Kidney (tissue), 14 donors: ENCODE measurements around the gene LGALS7B. TPM values are rescaled to one million over a fixed set of nuclear protein-coding genes. Genes with fewer than 3 reads are reported as not detected.
A peak's percentile ranks its signal among the peaks of the same experiment; 100 is the strongest.

Experiments used
- DNase-seq, 5 donors: peaks; one replicate each; pipeline ENCODE4 v3.0.0-alpha.2; 2013 to 2020
- FAIRE-seq: peaks from 2 replicates; lab custom pipeline; 2012; peaks lifted over from hg19 to GRCh38; lab: Jason Lieb, UNC
- H3K27ac ChIP-seq, 2 donors: one replicate each; pipeline ENCODE4 v1.7.0; 2013; ENCODE audit warnings: low read depth in 2 of 2, low read length in 2 of 2, inconsistent platforms in 1 of 2
- H3K27me3 ChIP-seq: one replicate; pipeline ENCODE4 v1.7.1; 2013; ENCODE audit warnings: low read length, inconsistent platforms; ENCODE audit not compliant: control insufficient read depth, insufficient read depth
- H3K36me3 ChIP-seq, 3 donors: one replicate each; pipeline versions ENCODE4 v1.7.0 to v1.7.1; 2013; ENCODE audit warnings: low read length in 3 of 3, control low read depth in 1 of 3, inconsistent platforms in 1 of 3; ENCODE audit not compliant: insufficient read depth in 3 of 3, control insufficient read depth in 2 of 3
- H3K4me1 ChIP-seq, 3 donors: one replicate each; pipeline versions ENCODE4 v1.7.0 to v1.7.1; 2013; ENCODE audit warnings: low read length in 3 of 3, inconsistent platforms in 1 of 3, low read depth in 1 of 3; ENCODE audit not compliant: control insufficient read depth in 2 of 3, insufficient read depth in 2 of 3
- H3K4me3 ChIP-seq, 3 donors: one replicate each; pipeline versions ENCODE4 v1.7.0 to v1.8.1; 2013; ENCODE audit warnings: low read length in 3 of 3, control low read depth in 1 of 3, inconsistent platforms in 1 of 3
- H3K9ac ChIP-seq, 3 donors: one replicate each; pipeline versions ENCODE4 v1.7.0 to v1.7.1; 2013; ENCODE audit warnings: low read length in 3 of 3, control low read depth in 1 of 3, inconsistent platforms in 1 of 3
- H3K9me3 ChIP-seq, 3 donors: one replicate each; pipeline versions ENCODE4 v1.7.0 to v1.7.1; 2013; ENCODE audit warnings: low read length in 3 of 3, control low read depth in 1 of 3, inconsistent platforms in 1 of 3; ENCODE audit not compliant: control insufficient read depth in 2 of 3, insufficient read depth in 1 of 3
- intact Hi-C: fragments of 100-400 bp; cut with DNase I; formaldehyde crosslinking; loops from one replicate; pipeline ENCODE4 v1.11.1; 2022
- polyA plus RNA-seq: library from polyadenylated mRNA; stranded (reverse); fragments of 350-450 nt; fragmentation: Illumina TruSeq; extraction: RNeasy Lipid Tissue Mini Kit (QIAGEN cat#74804); gene quantifications from one replicate; pipeline ENCODE4 v1.2.3, GENCODE V29; 2014; ENCODE audit warnings: low read depth, low replicate concordance; ENCODE audit not compliant: insufficient read depth
- total RNA-seq: library from RNA; stranded (reverse); fragmentation: NEBNext Ultra II Directional; extraction: Animal tissue kit (Norgen Biotek cat#: 25700); gene quantifications from one replicate; pipeline ENCODE4 v1.2.1, GENCODE V29; 2021
- TF ChIP-seq, protein P1 (sequence below): IDR thresholded peaks from 3 replicates; pipeline ENCODE4 v1.5.1; 2012; ENCODE audit warnings: mild to moderate bottlenecking, moderate library complexity, borderline replicate concordance; ENCODE audit not compliant: insufficient read depth; ENCODE audit errors: extremely low read depth
- donor health status: control.
- donor health status: control.
- donor health status: control.
- donor health status: control.
- donor health status: control.
- donor health status: DM: yes; HTN: yes; CAD: no.
- donor health status: Normal renal cell carcinoma (clear cell type).

LGALS7B gene
- total and polyA plus RNA-seq, 2 donors from 2014 or later, result 3.7 TPM; not detected in 1

DNA sequence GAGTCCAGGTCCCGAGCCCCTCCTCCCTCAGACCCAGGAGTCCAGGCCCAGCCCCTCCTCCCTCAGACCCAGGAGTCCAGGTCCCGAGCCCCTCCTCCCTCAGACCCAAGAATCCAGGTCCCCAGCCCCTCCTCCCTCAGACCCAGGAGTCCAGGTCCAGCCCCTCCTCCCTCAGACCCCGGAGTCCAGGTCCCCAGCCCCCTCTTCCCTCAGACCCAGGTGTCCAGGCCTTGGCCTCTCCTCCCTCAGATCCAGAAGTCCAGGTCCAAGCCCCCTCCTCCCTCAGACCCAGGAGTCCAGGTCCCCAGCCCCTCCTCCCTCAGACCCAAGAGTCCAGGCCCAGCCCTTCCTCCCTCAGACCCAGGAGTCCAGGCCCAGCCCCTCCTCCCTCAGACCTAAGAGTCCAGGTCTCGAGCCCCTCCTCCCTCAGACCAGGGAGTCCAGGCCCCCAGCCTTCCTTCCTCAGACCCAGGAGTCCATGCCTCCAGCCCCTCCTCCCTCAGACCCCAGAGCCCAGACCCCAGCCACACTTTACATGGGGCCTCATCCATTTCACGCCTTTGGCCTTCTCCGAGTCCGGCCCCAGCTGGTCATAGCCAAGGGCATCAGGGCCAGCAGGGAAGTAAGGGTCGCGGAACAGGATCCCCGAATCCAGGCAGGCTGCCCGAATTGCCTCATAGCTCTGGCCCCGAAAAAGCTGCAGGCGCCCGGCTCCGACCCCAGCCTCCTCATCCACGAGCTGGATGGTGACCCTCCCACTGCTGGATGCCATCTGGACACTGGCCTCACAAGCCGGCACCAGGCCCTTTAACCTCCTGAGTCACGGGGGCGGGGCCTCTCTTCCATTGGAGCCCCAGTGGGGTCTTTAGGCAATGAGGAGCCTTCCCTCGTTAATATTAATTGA lies 45.4 kb upstream of the LGALS7B start:
- intact Hi-C loops, result no loop called here
- Histone ChIP-seq H3K9me3 (no peaks in the 10 kb centered on the region), H3K9ac (no peak overlapping the region), H3K27me3 (no peaks in the 10 kb centered on the region), H3K27ac (no peak overlapping the region), H3K4me3 (no peak overlapping the region), H3K36me3 (no peaks in the 10 kb centered on the region), H3K4me1 (no peaks in the 10 kb centered on the region)
- TF ChIP-seq, protein P1, sequence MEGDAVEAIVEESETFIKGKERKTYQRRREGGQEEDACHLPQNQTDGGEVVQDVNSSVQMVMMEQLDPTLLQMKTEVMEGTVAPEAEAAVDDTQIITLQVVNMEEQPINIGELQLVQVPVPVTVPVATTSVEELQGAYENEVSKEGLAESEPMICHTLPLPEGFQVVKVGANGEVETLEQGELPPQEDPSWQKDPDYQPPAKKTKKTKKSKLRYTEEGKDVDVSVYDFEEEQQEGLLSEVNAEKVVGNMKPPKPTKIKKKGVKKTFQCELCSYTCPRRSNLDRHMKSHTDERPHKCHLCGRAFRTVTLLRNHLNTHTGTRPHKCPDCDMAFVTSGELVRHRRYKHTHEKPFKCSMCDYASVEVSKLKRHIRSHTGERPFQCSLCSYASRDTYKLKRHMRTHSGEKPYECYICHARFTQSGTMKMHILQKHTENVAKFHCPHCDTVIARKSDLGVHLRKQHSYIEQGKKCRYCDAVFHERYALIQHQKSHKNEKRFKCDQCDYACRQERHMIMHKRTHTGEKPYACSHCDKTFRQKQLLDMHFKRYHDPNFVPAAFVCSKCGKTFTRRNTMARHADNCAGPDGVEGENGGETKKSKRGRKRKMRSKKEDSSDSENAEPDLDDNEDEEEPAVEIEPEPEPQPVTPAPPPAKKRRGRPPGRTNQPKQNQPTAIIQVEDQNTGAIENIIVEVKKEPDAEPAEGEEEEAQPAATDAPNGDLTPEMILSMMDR, result no peak
- FAIRE-seq, result no peak
- DNase-seq, result peak in 2 of 5 donors; percentile 38 to 75

DNA sequence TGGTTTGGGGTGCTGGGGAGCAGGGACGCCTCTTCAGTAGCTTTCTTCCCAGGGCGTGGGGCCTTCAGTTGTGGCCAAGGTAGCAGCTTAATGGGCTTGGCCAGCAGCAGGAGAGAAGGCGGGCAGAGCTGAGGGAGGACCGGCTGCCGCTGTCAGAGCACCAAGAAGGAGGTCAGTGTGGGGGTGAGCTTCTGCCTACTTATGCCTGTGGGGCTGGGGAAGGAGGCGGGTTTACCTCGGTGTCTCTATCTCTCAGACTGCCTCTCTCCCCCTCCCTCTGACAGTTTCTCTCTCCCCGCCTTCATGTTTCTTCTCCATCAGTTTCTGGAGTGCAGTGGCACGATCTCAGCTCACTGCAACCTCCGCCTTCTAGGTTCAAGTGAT lies 44.7 kb upstream of the LGALS7B start, which contains the start of gene CAPN12:
CAPN12 (minus strand) TSS at position 177 of the 384 bp plus-strand sequence. CDS start 309 bp downstream, outside the sequence.
- intact Hi-C loops, result no loop called here
- Histone ChIP-seq H3K4me1 (no peaks in the 10 kb centered on the region), H3K4me3 (no peak within 1 kb of the TSS), H3K36me3 (no peaks in the 10 kb centered on the region), H3K9ac (no peak within 1 kb of the TSS), H3K27me3 (no peaks in the 10 kb centered on the region), H3K9me3 (no peaks in the 10 kb centered on the region), H3K27ac (no peak within 1 kb of the TSS)
- no peak for DNase-seq
- FAIRE-seq, result no peak
- TF ChIP-seq, protein P1, result no peak

- no peak for FAIRE-seq
- Histone ChIP-seq H3K9ac (no peak overlapping the region), H3K36me3 (no peaks in the 10 kb centered on the region), H3K4me1 (no peaks in the 10 kb centered on the region), H3K27ac (no peak overlapping the region), H3K27me3 (no peaks in the 10 kb centered on the region), H3K9me3 (no peaks in the 10 kb centered on the region), H3K4me3 (no peak overlapping the region)
- TF ChIP-seq, protein P1, result no peak
- no peak for DNase-seq
- intact Hi-C loops, result no loop called here
Observed at GRCh38 chr19:38744874-38745273, 44.1 kb upstream of the LGALS7B start.
